HG03103 (cell line): ENCODE data around the gene P4HA3.
"Not testable (repeated sequence)": the region's sequence is repeated elsewhere in the genome, so short reads cannot be mapped to it uniquely, and the experiment has no call there.

Experiments
- ATAC-seq: cut with Tn5 transposase; IDR thresholded peaks from one replicate; pipeline ENCODE4 v1.9.1; 2021; ENCODE audit warnings: low read depth; ENCODE audit not compliant: unreplicated experiment

Gene P4HA3

GRCh38 chr11:74311352-74311926, at the start of gene P4HA3:
Gene P4HA3, minus strand, starts transcription at chr11:74311640. Its CDS starts 29 bp downstream, at chr11:74311611.
- no peak for ATAC-seq

DNA sequence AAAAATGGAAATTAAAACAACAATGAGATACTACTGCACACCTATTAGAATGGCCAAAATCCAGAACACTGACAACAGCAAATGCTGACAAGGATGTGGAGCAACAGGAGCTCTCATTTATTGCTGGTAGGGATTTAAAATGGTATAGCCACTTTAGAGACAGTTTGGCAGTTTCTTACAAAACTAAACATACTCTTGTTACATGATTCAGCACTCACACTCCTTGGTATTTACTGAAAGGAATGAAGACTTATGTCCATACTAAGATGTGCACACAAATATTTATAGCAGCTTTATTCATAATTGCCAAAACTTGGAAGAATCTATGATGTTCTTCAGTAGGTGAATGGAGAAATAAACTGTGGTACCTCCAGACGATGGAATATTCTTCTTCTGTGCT, 46.0 kb upstream of the P4HA3 start:
- ATAC-seq, result no peak

GRCh38 chr11:74355626-74356025, 44.2 kb upstream of the P4HA3 start:
- ATAC-seq, result no peak

DNA sequence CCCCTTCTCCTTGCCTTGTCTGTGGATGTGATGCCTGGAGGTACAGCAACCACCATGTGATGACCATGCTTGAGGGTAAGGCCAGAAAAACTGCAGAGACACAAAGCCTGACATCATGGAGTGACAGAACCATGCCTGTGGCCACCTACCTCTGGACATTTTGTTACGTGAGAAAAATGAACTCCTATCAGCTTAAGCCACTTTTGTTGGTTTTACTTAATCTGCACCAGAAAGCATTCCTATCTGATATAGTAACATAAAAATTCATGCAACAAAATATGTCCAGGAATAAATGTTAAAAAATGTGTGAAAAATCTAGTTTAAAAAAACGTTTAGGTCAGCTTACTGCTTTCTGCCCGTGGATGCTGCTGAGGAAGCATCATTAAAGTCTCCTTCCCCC, 42.6 kb upstream of the P4HA3 start:
- ATAC-seq, result no peak

- no peak for ATAC-seq
Measured at GRCh38 chr11:74347381-74347780, 35.9 kb upstream of the P4HA3 start.

GRCh38 chr11:74345420-74345819, 34.0 kb upstream of the P4HA3 start:
- ATAC-seq, result no peak

GRCh38 chr11:74341921-74342320, 30.5 kb upstream of the P4HA3 start:
- no peak for ATAC-seq

GRCh38 chr11:74339619-74340018, 28.2 kb upstream of the P4HA3 start:
- ATAC-seq, result no peak

DNA sequence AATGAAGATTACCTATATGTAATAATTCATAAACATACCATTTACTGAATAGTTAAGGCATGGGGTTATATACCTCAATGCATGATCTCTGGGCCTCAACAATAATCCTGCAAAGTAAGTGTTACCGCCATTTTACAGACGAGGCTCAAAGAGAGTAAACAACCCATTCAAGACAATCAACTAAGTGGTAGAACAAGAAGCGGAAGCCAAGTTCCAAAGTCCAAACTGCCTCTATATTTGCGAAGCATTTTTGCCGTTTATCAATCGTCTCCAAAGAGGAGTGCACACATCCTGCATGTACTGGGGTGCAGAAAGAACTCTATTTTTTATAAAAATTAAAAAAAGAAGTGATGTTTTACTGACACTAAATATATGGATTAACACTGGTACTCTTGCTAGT, 27.5 kb upstream of the P4HA3 start:
- ATAC-seq, result no peak

- ATAC-seq, result no peak
Measured at GRCh38 chr11:74333193-74333592, 21.8 kb upstream of the P4HA3 start.

GRCh38 chr11:74332291-74332690, 20.9 kb upstream of the P4HA3 start:
- ATAC-seq, result no peak

DNA sequence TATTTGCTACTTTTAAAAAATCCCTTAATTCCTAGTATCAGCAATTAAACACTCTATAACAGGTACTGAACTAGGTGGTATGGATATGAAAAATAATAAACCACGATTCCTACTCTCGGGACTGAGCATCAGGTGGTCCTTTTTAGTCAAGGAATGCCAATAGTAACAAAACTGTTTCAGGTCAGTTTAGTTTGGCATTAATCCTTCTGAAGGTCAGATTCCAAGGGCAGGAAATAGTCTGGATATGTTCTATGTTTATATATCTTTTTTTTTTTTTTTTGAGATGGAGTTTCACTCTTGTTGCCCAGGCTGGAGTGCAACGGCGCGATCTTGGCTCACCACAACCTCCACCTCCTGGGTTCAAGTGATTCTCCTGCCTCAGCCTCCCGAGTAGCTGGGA, 19.6 kb upstream of the P4HA3 start:
- ATAC-seq, result not testable (repeated sequence)

GRCh38 chr11:74330075-74330858, 18.8 kb upstream of the P4HA3 start:
- ATAC-seq, result no peak

DNA sequence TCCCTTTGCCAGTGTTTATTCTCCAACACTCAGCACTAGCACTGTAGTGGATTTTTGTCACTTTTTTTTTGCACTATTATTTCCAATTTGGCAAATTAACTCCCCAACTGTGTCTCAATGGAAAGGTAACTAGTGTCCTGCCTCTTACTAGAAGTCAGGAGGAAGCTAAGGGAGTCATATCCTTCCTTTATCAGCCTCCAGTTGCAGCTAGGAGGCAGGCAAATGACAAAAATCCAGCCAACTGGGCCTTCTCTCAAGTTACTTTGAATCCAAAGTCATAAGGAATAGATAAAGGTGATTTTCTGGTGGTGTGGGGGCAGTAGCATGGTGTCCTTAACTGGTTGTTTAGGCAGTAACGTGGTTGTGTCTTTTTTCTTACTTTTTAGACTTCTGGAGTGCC, 15.6 kb upstream of the P4HA3 start:
- ATAC-seq, result no peak

GRCh38 chr11:74326665-74327064, 15.2 kb upstream of the P4HA3 start:
- ATAC-seq, result no peak

GRCh38 chr11:74325649-74326645, 14.5 kb upstream of the P4HA3 start:
- ATAC-seq, result no peak

DNA sequence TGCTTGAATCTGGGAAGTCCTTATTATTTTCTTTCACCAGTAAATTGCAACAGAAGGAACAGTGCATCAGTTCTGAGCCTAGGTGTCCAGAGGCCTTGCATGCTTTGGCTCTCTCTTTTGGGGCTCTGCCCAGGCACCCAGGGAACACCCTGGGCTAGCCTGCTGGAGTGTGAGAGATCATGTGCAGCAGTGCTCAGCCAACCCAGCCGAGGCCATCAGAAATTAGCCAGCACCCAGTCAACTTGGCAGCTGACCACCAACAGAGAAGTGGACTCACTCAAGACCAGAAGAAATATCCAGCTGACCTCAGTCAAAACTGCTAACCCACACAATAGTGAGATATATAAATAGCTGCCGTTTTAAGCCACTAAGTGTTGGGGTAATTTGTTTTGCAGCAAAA, 11.2 kb upstream of the P4HA3 start:
- no peak for ATAC-seq

DNA sequence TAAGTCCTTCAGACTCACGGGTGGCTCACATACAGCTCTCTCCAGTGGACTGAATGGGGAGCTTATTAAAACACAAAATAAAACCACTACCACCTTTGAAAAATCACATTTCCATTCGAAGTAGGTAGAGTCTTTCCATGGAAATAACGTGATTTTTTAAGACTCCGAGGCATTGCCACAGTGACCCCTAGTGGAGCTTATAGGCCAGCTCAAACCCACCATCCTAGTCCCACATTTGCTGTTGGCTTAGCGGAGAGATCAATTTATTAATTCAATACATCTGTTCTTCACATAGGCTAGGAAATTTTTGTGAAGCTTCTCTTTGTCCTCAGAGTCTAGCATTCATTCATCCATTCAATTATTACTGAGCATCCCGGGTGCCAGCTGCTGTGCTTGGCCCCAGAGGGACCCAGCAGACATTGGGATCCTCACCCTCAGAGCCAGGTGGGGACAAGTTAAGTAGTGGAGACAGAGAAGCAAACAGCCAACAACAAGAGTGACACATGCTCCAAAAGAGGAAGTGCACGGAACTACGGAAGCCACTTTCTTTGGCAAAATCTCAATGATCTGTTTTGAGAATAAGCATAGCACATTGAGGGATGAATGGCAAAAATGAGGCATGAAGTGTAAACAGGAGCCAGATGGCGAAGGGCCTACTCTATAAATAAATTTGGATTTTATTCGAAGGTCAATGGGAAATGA, 10.2 kb upstream of the P4HA3 start:
- no peak for ATAC-seq

- no peak for ATAC-seq
Measured at GRCh38 chr11:74320538-74320937, 9.1 kb upstream of the P4HA3 start.

GRCh38 chr11:74319139-74319816, 7.8 kb upstream of the P4HA3 start:
- no peak for ATAC-seq
